Activated CD8-positive, alpha-beta memory T cell treated with anti-CD3 and anti-CD28 coated beads, Interleukin-2, amount 50 U/mL, for 24 hours (primary cell): ENCODE data around the gene PMP22.

Experiments used
- DNase-seq: peaks from one replicate; pipeline ENCODE4 v3.0.0-alpha.2; 2020; ENCODE audit errors: extremely low read depth

PMP22 gene

GRCh38 chr17:15265131-15265530 is at the start of gene PMP22:
TSS of gene PMP22 (minus strand) at chr17:15265326. CDS start at chr17:15260727, 4,599 bp downstream.
- DNase-seq, result no peak

DNA sequence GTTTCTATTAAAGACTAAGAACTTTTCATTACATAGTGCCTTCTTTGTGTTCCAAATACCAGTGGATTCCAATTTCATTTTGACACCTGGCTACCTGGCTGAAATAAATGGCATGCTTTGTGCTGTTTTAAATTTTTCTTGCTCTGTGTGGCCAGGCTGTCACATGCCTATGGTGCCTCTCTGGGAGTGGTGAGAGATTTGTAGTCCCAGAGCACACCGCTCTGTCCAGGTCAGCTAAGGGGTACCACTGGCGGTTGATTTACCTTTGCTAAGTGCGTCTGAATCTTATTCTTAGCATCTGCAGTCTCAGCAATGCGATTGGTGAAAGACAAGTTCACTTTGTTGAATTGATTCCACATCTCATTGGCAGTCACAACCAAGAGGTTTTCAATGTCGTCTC is 46.9 kb upstream of the PMP22 start:
- DNase-seq, result no peak

DNA sequence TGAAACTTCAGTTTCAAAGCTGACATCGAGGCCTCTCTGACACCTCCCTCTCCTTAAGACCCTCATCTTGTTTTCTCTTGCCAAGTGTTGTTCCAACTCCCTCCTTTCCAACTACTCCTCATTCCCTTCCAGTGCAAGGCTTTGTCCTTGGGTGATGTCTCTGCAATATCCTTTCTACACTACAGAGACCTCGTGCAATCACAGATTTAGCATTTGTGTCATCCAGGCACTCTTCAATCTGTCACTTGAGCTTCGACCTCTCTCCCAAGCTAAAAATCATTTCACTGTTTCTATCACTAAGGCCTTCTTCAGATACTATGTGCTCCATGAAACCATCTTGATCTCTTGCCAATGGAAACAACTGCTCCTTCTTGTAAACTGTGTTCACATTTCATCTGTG is 44.7 kb upstream of the PMP22 start:
- DNase-seq, result no peak

DNA sequence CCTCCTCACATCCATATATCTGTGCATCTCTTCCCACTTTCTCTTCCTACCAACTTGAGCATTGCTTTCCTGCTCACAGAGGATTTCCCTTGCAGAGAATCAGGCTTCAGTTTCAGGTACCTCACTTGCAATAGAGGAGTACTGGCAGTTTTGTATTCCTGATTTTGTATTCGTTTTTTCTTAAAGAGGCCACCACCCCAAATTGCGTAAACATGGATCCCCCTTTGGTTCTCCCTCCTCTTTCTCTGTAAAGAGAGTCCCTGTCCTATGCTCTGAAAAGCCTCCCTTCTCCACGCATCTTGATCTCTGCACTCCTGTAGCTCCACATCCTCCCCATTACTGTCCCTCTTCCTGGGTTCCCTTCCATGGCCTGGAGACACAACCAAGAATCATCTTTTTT is 44.1 kb upstream of the PMP22 start:
- DNase-seq, result no peak

GRCh38 chr17:15308758-15309157 is 43.6 kb upstream of the PMP22 start:
- no peak for DNase-seq

DNA sequence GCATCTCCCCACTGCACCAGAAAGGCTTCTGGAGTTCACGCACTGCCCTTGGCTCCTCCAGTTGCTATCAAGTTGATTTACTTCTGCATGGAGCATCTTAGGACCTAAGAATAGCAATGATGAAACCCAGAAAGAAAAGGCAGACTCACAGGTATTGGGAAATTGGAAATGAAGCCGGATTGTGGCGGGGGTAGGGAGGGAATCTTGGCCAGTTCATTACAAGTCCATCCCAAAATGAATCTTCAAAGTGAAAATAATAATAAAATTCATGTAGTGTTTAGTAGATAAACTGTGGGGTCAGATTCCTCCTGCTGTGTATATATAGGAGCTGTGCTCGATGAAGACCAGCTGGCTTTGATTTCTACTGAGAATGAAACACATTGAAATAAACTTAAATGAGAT is 42.6 kb upstream of the PMP22 start:
- DNase-seq, result no peak

DNA sequence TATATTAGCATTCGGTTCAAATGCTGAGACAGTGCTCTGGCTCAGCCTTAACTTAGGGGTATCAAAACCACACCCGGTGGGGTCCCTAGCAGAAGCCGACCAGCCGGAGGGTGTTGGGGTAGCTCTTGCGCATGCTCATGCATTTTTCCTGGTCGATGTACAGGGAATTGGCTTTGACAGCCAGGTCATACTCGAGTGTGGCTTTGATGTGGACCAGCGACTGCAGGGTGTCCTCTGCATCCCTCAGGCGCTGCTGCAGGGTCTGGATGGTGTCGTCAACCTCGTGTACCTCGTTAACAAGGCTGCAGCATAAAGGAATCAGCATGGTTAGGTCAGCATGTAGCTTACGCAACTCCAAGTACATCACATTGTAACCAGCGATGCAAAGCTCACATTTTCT is 38.7 kb upstream of the PMP22 start:
- DNase-seq, result no peak

- no peak for DNase-seq
These were observed 38.1 kb upstream of the PMP22 start for GRCh38 chr17:15303268-15303667.

GRCh38 chr17:15301845-15302244 is 36.7 kb upstream of the PMP22 start:
- no peak for DNase-seq

DNA sequence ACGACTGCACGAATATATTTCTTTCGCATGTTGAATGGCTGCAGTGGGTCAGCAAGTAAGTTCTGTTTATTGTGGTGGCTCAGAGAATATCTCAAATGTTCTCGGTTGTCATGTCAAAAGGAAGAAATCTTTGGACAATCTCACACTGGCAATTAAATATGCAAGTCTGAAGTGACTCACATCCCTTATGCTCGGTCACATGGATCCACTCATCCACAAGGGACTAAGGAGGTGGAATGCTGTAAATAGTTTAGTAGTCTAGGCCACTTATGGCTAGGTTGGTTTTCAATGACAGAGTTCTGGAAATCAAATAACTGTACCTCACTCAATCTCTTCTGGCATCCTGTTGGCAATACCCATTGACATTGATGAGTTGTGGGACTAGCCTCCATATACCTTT is 33.0 kb upstream of the PMP22 start:
- DNase-seq, result no peak

DNA sequence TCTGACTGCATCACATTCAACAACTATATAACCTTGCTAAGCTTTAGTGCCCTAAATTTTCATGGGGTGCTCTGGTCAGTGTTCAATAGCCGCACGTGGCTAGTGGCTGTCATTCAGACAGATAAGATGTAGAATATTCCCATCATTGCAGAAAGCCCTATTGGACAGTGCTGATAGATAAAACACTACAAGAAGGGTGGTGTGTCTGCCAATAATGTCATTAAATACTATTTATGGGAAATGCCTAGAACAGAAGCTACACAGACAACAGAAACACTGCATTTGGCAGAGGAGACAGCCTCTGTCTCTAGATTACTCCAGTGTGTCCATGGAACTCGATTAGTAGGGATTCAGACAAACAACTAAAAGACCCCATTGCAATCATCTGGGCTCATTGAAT is 28.4 kb upstream of the PMP22 start:
- DNase-seq, result no peak

GRCh38 chr17:15291674-15292361 is 26.7 kb upstream of the PMP22 start:
- DNase-seq, result no peak

DNA sequence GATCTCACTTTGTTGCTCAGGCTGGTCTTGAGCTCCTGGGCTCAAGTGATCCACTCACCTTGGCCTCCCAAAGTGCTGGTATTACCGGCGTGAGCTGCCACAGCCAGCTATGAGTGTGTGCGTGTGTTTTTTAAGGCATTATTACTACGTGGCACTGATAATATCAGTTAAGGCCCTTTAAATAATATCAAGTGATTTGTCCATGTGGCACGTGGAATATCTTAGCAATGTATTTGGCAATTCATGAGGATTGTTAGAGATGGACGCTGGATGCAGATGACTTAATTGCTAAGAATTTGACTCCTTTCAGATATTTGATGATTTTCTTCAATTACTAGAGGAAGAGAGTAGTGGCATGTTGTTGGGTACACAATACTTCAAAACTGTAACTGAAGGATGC is 25.5 kb upstream of the PMP22 start:
- no peak for DNase-seq

- DNase-seq, result no peak
These were observed 24.4 kb upstream of the PMP22 start for GRCh38 chr17:15289285-15290183.

DNA sequence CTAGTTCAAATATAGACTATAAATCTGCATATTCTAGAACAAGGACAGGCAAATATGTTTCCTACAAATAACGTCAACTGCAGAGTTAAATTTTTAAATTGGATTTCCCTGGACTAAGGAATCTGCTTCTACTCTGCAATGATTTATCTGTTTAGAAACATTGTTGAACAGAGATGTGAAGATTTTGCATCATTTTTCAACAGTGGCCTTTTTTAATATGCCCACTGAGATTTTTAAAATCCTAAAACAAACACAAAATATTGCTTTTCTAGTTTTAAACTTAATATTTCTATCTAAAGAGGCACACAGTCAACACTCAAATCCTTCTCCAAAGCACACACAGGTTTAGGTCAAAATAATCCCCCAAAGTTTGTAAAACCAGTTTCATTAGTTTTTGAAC is 23.7 kb upstream of the PMP22 start:
- DNase-seq, result no peak

DNA sequence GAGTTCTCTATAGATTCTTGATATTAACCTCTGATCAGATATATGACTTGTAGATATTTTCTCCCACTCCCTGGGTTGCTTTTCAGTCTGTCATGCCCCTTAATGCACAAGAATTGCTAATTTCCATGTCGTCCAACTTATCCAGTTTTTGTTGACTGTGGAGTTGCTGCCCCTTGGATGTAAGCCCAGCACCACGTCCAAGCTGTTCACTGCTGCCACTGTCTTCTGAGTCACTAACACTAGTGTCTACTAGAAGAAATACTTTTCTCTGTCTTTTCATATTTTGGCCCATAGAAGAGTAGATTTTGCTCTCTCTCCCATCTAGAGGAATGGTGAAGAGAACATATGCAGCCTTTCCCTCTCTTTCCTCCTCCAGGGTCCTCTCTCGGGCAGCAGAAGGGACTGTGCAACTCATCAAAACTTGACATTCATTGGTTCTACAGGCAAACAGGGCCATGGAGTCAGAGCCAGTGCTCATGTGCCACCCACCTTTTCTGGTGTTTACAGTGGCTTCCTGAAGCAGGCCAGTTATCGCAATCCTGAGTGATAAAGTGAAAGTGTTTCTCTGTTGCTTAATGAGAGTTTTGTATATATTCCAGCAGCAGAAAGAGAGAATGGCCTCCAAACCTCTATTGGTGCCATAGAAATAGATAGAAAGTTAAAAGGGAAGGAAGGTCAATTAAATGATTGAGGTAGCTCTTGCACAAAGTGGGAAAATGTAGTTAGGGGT is 22.6 kb upstream of the PMP22 start:
- DNase-seq, result no peak

- DNase-seq, result no peak
These were observed 20.3 kb upstream of the PMP22 start for GRCh38 chr17:15285466-15285865.

DNA sequence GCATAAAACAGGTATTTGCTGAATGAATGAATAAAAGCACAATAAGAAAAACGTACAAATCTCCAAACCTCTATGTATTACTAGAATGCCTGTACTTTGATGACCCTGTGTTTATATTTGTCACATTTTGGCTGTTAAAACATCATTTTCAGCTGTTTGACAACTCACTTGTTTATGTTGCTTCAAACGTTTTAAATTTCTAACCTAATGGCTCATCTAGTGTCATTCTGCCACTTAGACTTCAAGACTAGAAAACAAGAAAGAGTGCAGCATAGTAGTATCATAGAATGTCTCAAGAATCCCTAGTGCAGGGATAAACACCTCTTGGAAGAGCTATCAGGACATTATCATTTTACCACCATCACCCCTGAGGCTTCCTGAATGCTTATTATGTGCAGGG is 19.4 kb upstream of the PMP22 start:
- DNase-seq, result no peak

DNA sequence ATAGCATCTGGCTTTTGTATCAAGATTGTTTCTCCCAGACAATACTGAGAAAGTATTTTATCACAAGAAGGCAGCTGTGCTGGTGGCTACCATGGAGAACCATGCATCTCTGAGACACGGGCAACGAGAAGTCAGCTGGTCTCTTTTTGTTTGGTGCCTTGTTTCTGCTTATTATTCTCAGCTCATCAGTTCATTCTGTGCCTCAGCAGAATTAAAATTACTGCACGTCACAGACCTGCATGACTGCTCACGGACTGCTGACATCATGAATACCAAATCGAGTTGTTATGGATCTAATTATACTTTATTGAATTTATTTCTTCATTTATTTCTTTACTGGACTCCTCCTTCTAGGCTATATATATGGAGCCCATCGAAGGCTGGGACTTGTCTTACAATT is 19.0 kb upstream of the PMP22 start:
- DNase-seq, result no peak

DNA sequence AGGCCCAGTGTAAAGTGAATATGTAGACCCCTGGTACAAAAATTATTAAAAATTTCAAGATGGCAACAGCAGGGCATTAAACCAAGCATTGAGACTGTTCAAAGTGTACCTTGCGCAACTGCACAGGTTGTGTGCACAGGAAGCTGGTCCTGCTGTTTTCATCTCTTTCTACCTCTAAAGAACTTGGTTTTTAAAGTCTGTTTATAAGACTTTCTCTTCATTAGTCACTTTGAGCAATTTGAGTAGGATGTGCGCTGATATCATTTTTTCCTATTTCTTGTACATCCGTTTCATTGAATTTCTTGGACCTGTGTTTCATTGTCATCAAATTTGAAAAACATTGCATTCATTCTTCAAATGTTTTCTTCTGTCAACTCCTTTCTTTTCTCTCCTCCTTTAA is 16.8 kb upstream of the PMP22 start:
- DNase-seq, result no peak

- no peak for DNase-seq
These were observed 13.9 kb upstream of the PMP22 start for GRCh38 chr17:15278924-15279477.

- no peak for DNase-seq
These were observed 13.3 kb upstream of the PMP22 start for GRCh38 chr17:15278380-15278779.
